Activated T-cell treated with anti-CD3 and anti-CD28 coated beads, Interleukin-2, amount 50 U/mL, for 48 hours (primary cell): ENCODE measurements around the gene COX19.

Experiments
- DNase-seq, 2 experiments: peaks; one replicate each; pipeline ENCODE4 v3.0.0-alpha.2; 2020

The COX19 gene

GRCh38 chr7:990933-991728, 15.8 kb upstream of the COX19 start:
- DNase-seq, result no peak

GRCh38 chr7:990352-990932, 15.1 kb upstream of the COX19 start:
- DNase-seq, result no peak

- no peak for DNase-seq
Observed at GRCh38 chr7:988963-989529, 13.7 kb upstream of the COX19 start.

- DNase-seq, result no peak
Observed at GRCh38 chr7:988426-988911, 13.1 kb upstream of the COX19 start.

- no peak for DNase-seq
Observed at GRCh38 chr7:987909-988308, 12.6 kb upstream of the COX19 start.

GRCh38 chr7:986766-987751, 11.7 kb upstream of the COX19 start:
- DNase-seq, result no peak

GRCh38 chr7:985915-986741, 10.8 kb upstream of the COX19 start:
- DNase-seq, result no peak

GRCh38 chr7:985127-985416, 9.7 kb upstream of the COX19 start:
- DNase-seq, result no peak

DNA sequence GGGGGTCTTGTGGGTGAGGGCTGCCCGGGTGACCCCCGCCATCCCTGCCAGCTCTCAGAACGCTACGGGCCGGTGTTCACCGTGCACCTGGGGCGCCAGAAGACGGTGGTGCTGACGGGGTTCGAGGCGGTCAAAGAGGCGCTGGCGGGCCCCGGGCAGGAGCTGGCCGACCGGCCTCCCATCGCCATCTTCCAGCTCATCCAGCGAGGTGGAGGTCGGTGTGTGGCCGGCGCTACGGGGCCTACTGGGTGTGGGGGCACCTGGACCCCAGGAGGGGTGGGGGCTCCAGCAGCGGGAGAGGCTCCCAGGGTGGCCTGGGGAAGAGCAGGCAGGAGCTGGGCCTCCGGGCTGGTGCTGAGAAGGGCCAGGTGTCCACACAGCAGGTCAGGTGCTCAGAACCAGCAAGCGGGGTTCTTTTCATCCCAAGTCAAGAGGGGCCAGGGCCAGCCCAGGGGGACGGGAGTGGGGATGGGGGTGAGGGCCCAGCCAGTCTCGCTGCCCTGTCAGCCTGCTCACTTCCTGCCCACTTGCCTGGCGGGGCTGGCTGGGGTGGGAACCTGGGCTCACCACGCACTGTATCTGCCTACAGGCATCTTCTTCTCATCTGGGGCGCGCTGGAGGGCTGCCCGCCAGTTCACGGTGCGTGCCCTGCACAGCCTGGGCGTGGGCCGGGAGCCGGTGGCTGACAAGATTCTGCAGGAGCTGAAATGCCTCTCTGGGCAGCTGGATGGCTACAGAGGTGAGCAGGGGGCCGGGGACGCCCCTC, 9.2 kb upstream of the COX19 start:
- no peak for DNase-seq

- no peak for DNase-seq
Observed at GRCh38 chr7:983616-984071, 8.3 kb upstream of the COX19 start.

DNA sequence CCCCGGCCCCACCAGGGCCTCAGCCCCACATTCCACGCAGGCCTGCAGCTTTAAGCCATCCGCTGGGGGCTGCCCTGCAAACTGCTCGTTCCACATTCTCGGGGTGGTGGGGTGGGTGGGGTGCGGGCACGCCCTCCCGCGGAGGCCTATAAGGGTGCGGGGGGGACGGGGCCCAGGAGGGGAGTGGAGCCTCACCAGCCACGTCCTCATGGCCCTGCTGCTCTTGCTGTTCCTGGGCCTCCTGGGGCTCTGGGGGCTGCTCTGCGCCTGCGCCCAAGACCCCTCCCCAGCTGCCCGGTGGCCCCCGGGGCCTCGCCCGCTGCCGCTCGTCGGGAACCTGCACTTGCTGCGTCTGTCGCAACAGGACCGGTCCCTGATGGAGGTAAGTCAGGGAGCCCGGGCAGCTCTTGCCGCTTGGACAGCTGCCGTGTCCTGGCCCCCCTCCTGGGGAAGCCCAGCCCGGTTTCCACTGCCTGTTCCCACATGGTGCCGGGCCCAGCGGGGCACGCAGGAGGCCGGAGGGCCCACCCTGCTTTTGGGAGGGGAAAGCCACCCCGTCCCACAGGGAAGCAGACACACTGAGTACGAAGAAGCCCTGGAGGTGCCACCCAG, 7.8 kb upstream of the COX19 start, which contains the start of gene CYP2W1:
Gene CYP2W1 (plus strand): TSS at position 178 of the 612 bp plus-strand sequence. CDS start 31 bp downstream, at position 209.
- DNase-seq, result no peak

DNA sequence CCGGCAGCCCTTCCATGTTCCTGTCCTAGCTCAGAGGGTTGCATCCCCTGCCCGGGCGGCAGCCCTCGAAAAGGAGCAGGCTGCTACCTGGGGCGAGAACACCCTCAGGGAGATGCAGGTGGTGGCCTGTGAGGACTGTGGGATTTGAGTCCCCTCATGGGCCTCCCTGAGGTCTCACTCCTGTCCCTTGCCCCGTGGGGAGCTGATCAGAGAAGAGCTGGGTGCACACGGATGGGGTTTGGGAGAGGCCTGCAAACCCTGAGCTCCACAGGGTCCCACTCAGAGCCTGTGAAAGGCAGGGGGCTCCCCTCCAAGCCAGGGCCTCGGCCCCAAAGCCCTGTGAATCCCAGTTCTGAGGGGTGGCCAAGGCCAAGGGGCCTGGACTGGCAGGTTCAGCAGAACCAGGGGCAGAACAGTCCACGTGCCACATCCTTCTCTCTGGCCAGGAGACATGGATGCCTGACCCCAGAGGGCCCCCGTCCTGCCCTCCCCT, 7.2 kb upstream of the COX19 start:
- no peak for DNase-seq

GRCh38 chr7:981793-982510, 6.6 kb upstream of the COX19 start:
- DNase-seq, result no peak

GRCh38 chr7:979886-980571, 4.7 kb upstream of the COX19 start:
- no peak for DNase-seq

GRCh38 chr7:979151-979550, 3.8 kb upstream of the COX19 start:
- no peak for DNase-seq

DNA sequence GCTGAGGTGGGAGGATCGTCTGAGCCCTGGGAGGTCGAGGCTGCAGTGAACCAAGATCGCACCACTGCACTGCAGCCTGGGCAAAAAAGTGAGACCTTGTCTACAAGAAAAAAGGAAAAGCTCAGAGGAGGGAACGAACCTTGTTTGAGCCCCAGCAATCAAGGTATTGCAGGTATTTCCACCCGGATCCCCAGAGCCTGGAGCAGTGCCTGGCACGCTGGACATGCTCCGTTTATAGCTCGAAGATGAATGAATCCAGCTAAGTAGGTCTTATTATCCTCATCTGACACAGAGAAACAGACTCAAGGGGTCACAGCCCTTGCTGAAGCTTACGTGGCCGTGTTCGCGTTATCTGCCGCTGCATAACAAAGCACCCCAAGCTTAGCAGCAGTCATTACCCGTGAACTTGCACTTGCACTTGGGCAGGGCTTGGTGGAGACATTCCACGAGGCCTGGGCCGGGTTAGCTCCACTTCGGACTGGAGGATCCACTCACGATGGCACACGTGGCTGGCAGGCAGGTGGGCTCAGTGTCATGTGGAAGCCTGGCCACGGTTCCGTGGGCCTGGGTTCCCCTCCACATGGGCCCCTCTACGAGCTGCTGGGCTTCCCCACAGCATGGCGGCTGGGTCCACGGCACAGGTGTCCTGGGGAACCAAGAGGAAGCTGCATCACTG, 3.2 kb upstream of the COX19 start:
- DNase-seq, result no peak

GRCh38 chr7:978049-978346, 2.6 kb upstream of the COX19 start:
- no peak for DNase-seq

DNA sequence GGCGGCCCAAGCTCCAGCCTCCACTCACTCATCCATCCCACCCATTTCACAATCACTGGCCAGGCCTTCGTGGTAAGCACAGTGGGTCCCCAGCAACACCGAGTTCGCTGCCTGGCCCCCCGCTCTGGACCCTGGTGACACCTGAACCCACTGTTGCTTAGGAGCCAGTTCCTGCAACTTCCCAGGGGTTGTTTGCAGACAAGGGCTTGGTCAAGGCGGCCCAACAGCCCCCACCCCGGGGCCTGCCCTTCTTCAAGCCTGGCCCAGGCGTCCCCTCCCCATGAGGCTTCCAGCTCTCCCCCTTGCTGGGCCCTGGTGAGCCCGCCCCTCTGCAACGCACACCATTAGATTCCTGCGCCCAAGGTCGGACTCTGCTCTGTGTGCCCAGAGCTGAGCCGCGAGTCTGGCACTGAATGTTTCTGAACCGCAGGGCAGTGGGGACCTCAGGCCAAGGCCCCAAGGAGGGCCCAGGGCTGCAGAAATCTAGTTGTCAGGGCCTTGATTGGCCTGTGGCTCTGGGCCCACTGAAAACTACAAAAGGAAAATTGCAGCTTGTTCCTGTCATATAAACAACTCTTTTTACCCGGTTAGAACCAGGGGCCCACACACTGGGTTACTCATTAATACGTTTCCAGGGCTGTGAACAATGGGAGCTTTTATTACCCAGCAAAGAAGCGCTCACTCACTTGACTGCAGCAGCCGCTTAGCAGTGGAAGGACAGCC, 2.1 kb upstream of the COX19 start:
- DNase-seq, result no peak
